A549 (cell line): ENCODE data around the gene ZNF580.

Source experiments
- CBX8 ChIP-seq: fragments of 200-600 bp; sonication (generic); IDR thresholded peaks from 2 replicates; pipeline ENCODE4 v1.6.1; 2016
- CTCF ChIP-seq: fragments of >200 bp; sonication (Bioruptor Twin); formaldehyde crosslinking; IDR thresholded peaks from 3 replicates; pipeline ENCODE4 v1.5.1; 2016
- ZFP36 ChIP-seq: fragments of 450-650 bp; IDR thresholded peaks from 2 replicates; pipeline ENCODE4 v1.6.1; 2014; ENCODE audit warnings: borderline replicate concordance; ENCODE audit not compliant: partially characterized antibody
- TF ChIP-seq, protein P1 (sequence below): fragments of 200-600 bp; sonication (generic); IDR thresholded peaks from 2 replicates; pipeline ENCODE4 v1.6.1; 2016; ENCODE audit warnings: antibody characterized with exemption, mild to moderate bottlenecking, moderate library complexity

DNA sequence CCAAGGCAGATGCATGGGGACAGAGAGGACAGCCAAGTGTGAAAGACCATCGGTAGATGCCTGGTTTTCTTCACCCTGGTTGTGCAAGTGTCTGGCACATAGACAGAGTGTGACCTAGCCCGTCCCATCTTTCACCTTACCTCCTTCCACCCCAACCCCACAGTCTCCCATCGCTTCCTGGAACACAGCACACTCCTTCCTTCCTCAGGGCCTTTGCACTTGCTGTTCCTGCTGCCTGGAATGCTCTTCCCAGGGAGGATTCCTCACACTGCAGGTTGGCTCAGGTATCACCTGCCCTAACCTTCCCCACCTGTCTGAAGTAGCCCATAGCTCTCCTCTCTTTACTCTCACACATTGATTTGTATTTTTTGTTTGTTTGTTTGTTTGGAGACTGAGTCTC is 44.5 kb upstream of the ZNF580 start:
- TF ChIP-seq, protein P1, sequence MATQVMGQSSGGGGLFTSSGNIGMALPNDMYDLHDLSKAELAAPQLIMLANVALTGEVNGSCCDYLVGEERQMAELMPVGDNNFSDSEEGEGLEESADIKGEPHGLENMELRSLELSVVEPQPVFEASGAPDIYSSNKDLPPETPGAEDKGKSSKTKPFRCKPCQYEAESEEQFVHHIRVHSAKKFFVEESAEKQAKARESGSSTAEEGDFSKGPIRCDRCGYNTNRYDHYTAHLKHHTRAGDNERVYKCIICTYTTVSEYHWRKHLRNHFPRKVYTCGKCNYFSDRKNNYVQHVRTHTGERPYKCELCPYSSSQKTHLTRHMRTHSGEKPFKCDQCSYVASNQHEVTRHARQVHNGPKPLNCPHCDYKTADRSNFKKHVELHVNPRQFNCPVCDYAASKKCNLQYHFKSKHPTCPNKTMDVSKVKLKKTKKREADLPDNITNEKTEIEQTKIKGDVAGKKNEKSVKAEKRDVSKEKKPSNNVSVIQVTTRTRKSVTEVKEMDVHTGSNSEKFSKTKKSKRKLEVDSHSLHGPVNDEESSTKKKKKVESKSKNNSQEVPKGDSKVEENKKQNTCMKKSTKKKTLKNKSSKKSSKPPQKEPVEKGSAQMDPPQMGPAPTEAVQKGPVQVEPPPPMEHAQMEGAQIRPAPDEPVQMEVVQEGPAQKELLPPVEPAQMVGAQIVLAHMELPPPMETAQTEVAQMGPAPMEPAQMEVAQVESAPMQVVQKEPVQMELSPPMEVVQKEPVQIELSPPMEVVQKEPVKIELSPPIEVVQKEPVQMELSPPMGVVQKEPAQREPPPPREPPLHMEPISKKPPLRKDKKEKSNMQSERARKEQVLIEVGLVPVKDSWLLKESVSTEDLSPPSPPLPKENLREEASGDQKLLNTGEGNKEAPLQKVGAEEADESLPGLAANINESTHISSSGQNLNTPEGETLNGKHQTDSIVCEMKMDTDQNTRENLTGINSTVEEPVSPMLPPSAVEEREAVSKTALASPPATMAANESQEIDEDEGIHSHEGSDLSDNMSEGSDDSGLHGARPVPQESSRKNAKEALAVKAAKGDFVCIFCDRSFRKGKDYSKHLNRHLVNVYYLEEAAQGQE, result no peak
- no peak for TF ChIP-seq ZFP36
- TF ChIP-seq CBX8, result no peak
- TF ChIP-seq CTCF, result no peak
